ENCODE data around the gene ACP1. TPM values are rescaled to one million over a fixed set of nuclear protein-coding genes. Genes with fewer than 3 reads are reported as not detected.

Gene ACP1
- total and polyA plus RNA-seq, 10 of the 15 experiments (the other 5 are each of a cell fraction or from before 2014, with no cell fraction given), result 120 to 468 (median 175) TPM

- TF ChIP-seq NR2F1 (conservative IDR thresholded peaks at IDR 0.05) (0 out of 2 replicates have a peak, but pooled peaks have one; percentile 29), WRNIP1 (IDR thresholded peaks at IDR 0.05; ENCODE audit: borderline replicate concordance, low read depth, low read length) (no peak), SRF (IDR thresholded peaks at IDR 0.05; ENCODE audit: low read depth in 2 of 2, low read length in 2 of 2) (no peak), LARP7 (IDR thresholded peaks at IDR 0.05) (peak; percentile 65; the same call in 1 of the 2 replicates), SMAD5 (IDR thresholded peaks at IDR 0.05; ENCODE audit: low read depth) (peak; percentile 81), E2F4 (IDR thresholded peaks at IDR 0.05; ENCODE audit: low read depth, low read length) (no peak), PBX3 (IDR thresholded peaks at IDR 0.05; ENCODE audit: insufficient replicate concordance, low read depth, low read length) (no peak), RELB (IDR thresholded peaks at IDR 0.05; ENCODE audit: low read depth) (peak; percentile 88), ZSCAN29 (IDR thresholded peaks at IDR 0.05) (no peak), HCFC1 (IDR thresholded peaks at IDR 0.05; ENCODE audit: low read length) (peak; percentile 41), YBX1 (IDR thresholded peaks at IDR 0.05) (no peak), TARDBP (IDR thresholded peaks at IDR 0.05; ENCODE audit: borderline replicate concordance) (no peak), CUX1 (IDR thresholded peaks at IDR 0.05; ENCODE audit: insufficient replicate concordance, low read depth, low read length) (no peak), ZBTB33 (IDR thresholded peaks at IDR 0.05) (no peak), MTA2 (IDR thresholded peaks at IDR 0.05; ENCODE audit: low read depth) (no peak)
Observed at GRCh38 chr2:264493-265468, at the start of gene ACP1 (continued).
